ENCODE measurements around the gene VPREB3. TPM values are rescaled to one million over a fixed set of nuclear protein-coding genes. Genes with fewer than 3 reads are reported as not detected.

Gene VPREB3
- total RNA-seq (1 to 10 TPM in 1 of 7 donors, not detected in 6; 2.8 TPM), polyA plus RNA-seq (not detected)
- long read RNA-seq, donor 1, result 0 reads
- long read RNA-seq, donor 2, result 0 reads
- long read RNA-seq, donor 3, result 0 reads

- intact Hi-C loops (cut with DNase I), result no loop called here
- no peaks in the 10 kb centered on the region for H3K36me3 ChIP-seq
- H3K27me3 ChIP-seq, result no peaks in the 10 kb centered on the region
- no peak within 1 kb of the TSS for H3K4me3 ChIP-seq
- no peak for DNase-seq
- no peak within 1 kb of the TSS for H3K27ac ChIP-seq
- WGBS, 3 donors, result 80 to 93% (median 82%) methylated on average over 14 of the region's 14 CpGs
- peaks cover 4% of the 10 kb centered on the region for H3K4me1 ChIP-seq (ENCODE audit: insufficient read depth)
- no peaks in the 10 kb centered on the region for H3K9me3 ChIP-seq
- TF ChIP-seq EP300 (IDR thresholded peaks at IDR 0.05) (no peak), POLR2A (IDR thresholded peaks at IDR 0.05) (no peak), CTCF (IDR thresholded peaks at IDR 0.05) (no peak)
Measured at GRCh38 chr22:23754220-23754919, at the start of gene VPREB3. Gene VPREB3, minus strand, starts transcription at chr22:23754425. Its CDS starts 62 bp downstream, at chr22:23754363.

- H3K27ac ChIP-seq, result no peak overlapping the region
- no peaks in the 10 kb centered on the region for H3K9me3 ChIP-seq
- peaks cover 2% of the 10 kb centered on the region for H3K4me1 ChIP-seq (ENCODE audit: insufficient read depth)
- H3K27me3 ChIP-seq, result no peaks in the 10 kb centered on the region
- TF ChIP-seq EP300 (IDR thresholded peaks at IDR 0.05) (no peak), CTCF (IDR thresholded peaks at IDR 0.05) (no peak), POLR2A (IDR thresholded peaks at IDR 0.05) (no peak)
- no peaks in the 10 kb centered on the region for H3K36me3 ChIP-seq
- DNase-seq, result no peak
- intact Hi-C loops (cut with DNase I), result no loop called here
- 79 to 85% (median 82%) methylated on average over 20 to 21 of the region's 21 CpGs for WGBS, 3 donors
- no peak overlapping the region for H3K4me3 ChIP-seq
Measured at GRCh38 chr22:23803001-23803819, 49.0 kb upstream of the VPREB3 start.

- intact Hi-C loops (cut with DNase I), result no loop called here
- TF ChIP-seq EP300 (IDR thresholded peaks at IDR 0.05) (no peak), CTCF (IDR thresholded peaks at IDR 0.05) (no peak), POLR2A (IDR thresholded peaks at IDR 0.05) (no peak)
- Histone ChIP-seq H3K9me3 (no peaks in the 10 kb centered on the region), H3K4me1 (ENCODE audit: insufficient read depth) (peaks cover 2% of the 10 kb centered on the region), H3K36me3 (no peaks in the 10 kb centered on the region), H3K27me3 (no peaks in the 10 kb centered on the region), H3K27ac (no peak overlapping the region), H3K4me3 (no peak overlapping the region)
- WGBS, 3 donors, result 86 to 92% (median 88%) methylated on average over 8 of the region's 8 CpGs
- no peak for DNase-seq
Measured at GRCh38 chr22:23801886-23802377, 47.7 kb upstream of the VPREB3 start.

GRCh38 chr22:23801238-23801821, 47.1 kb upstream of the VPREB3 start:
- Histone ChIP-seq H3K27ac (no peak overlapping the region), H3K4me3 (no peak overlapping the region), H3K27me3 (no peaks in the 10 kb centered on the region), H3K4me1 (ENCODE audit: insufficient read depth) (peaks cover 2% of the 10 kb centered on the region), H3K9me3 (no peaks in the 10 kb centered on the region), H3K36me3 (no peaks in the 10 kb centered on the region)
- TF ChIP-seq CTCF (IDR thresholded peaks at IDR 0.05) (no peak), EP300 (IDR thresholded peaks at IDR 0.05) (no peak), POLR2A (IDR thresholded peaks at IDR 0.05) (no peak)
- WGBS, 3 donors, result 86 to 90% (median 89%) methylated on average over 11 of the region's 11 CpGs
- intact Hi-C loops (cut with DNase I), result no loop called here
- DNase-seq, result no peak
